Ovary (tissue), 3 donors: ENCODE data around the gene HK2.

Experiments used
- EP300 ChIP-seq: sonication (generic); formaldehyde crosslinking; IDR thresholded peaks from one replicate; pipeline ENCODE4 v1.6.1; 2017; ENCODE audit warnings: antibody characterized with exemption
- POLR2A ChIP-seq: fragments of 450-650 bp; IDR thresholded peaks from one replicate; pipeline ENCODE4 v1.6.1; 2017; ENCODE audit warnings: antibody characterized with exemption, mild to moderate bottlenecking, moderate library complexity
- TF ChIP-seq, protein P1 (sequence below), 3 donors: fragments of 450-650 bp in 2 of 3; fragments of 200-600 bp in 1 of 3; IDR thresholded peaks; one replicate each; pipeline versions ENCODE4 v1.5.1 to v1.8.0; 2016 to 2022; ENCODE audit warnings: antibody characterized with exemption in 3 of 3, mild to moderate bottlenecking in 1 of 3
- donor health status: DM: no; HTN: no; CAD: no.

DNA sequence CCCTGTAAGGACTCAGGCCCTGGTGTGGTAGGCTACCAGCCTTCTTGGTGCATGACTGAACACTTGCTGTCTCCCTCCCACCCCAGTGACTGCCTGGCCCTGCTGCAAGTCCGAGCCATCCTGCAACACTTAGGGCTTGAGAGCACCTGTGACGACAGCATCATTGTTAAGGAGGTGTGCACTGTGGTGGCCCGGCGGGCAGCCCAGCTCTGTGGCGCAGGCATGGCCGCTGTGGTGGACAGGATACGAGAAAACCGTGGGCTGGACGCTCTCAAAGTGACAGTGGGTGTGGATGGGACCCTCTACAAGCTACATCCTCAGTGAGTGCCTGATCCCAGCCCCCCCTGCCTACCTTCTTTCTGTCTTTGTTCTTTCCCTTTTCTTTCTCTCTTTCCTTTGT is 55.2 kb downstream of the HK2 start:
- TF ChIP-seq, protein P1, sequence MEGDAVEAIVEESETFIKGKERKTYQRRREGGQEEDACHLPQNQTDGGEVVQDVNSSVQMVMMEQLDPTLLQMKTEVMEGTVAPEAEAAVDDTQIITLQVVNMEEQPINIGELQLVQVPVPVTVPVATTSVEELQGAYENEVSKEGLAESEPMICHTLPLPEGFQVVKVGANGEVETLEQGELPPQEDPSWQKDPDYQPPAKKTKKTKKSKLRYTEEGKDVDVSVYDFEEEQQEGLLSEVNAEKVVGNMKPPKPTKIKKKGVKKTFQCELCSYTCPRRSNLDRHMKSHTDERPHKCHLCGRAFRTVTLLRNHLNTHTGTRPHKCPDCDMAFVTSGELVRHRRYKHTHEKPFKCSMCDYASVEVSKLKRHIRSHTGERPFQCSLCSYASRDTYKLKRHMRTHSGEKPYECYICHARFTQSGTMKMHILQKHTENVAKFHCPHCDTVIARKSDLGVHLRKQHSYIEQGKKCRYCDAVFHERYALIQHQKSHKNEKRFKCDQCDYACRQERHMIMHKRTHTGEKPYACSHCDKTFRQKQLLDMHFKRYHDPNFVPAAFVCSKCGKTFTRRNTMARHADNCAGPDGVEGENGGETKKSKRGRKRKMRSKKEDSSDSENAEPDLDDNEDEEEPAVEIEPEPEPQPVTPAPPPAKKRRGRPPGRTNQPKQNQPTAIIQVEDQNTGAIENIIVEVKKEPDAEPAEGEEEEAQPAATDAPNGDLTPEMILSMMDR (IDR thresholded peaks at IDR 0.05), result no peak
- TF ChIP-seq EP300 (no peak), POLR2A (no peak)
